Fibroblast of mammary gland (primary cell): ENCODE measurements around the gene ACSL3.
"Not testable (repeated sequence)": the region's sequence is repeated elsewhere in the genome, so short reads cannot be mapped to it uniquely, and the experiment has no call there.

Experiments
- DNase-seq: peaks from one replicate; pipeline ENCODE4 v3.0.0-alpha.2; 2010; ENCODE audit warnings: low read depth
- H3K4me3 ChIP-seq: 2 replicates; pipeline ENCODE4 v1.5.1; 2011; ENCODE audit warnings: low read depth, mild to moderate bottlenecking, low read length, moderate library complexity; ENCODE audit not compliant: control insufficient read depth
- CTCF ChIP-seq: conservative IDR thresholded peaks from 2 replicates; pipeline ENCODE4 v1.5.1; 2011; ENCODE audit warnings: low read depth, low read length, inconsistent platforms; ENCODE audit not compliant: control insufficient read depth, insufficient read depth

The ACSL3 gene

GRCh38 chr2:222840060-222840802 lies 20.6 kb upstream of the ACSL3 start:
- H3K4me3 ChIP-seq = no peak overlapping the region
- no peak for TF ChIP-seq CTCF
- no peak for DNase-seq

GRCh38 chr2:222842491-222843174 lies 18.2 kb upstream of the ACSL3 start:
- peak; percentile 41 for DNase-seq
- no peak for TF ChIP-seq CTCF
- no peak overlapping the region for H3K4me3 ChIP-seq

- no peak for TF ChIP-seq CTCF
- H3K4me3 ChIP-seq = no peak overlapping the region
- peak; percentile 96 for DNase-seq
These were observed 16.5 kb upstream of the ACSL3 start for GRCh38 chr2:222844323-222844722.

- DNase-seq, H3K4me3 ChIP-seq: not testable (repeated sequence)
These were observed 15.5 kb upstream of the ACSL3 start for GRCh38 chr2:222845314-222845713.

GRCh38 chr2:222846003-222846402 lies 14.8 kb upstream of the ACSL3 start:
- no peak overlapping the region for H3K4me3 ChIP-seq
- no peak for DNase-seq
- no peak for TF ChIP-seq CTCF

- DNase-seq, H3K4me3 ChIP-seq: not testable (repeated sequence)
These were observed 12.8 kb upstream of the ACSL3 start for GRCh38 chr2:222848031-222848430.

- H3K4me3 ChIP-seq = no peak overlapping the region
- DNase-seq = no peak
- no peak for TF ChIP-seq CTCF
These were observed 12.0 kb upstream of the ACSL3 start for GRCh38 chr2:222848862-222849261.
